HG03103 (cell line): ENCODE measurements around the gene ARHGAP12.
"Not testable (repeated sequence)": the region's sequence is repeated elsewhere in the genome, so short reads cannot be mapped to it uniquely, and the experiment has no call there.

Source experiments
- ATAC-seq: cut with Tn5 transposase; IDR thresholded peaks from one replicate; pipeline ENCODE4 v1.9.1; 2021; ENCODE audit warnings: low read depth; ENCODE audit not compliant: unreplicated experiment

ARHGAP12 gene

GRCh38 chr10:31773749-31774298, 154.8 kb downstream of the ARHGAP12 start:
- ATAC-seq: no peak

GRCh38 chr10:31771331-31771831, 157.2 kb downstream of the ARHGAP12 start:
- ATAC-seq: no peak

GRCh38 chr10:31770307-31770902, 158.2 kb downstream of the ARHGAP12 start:
- ATAC-seq: peak; percentile 81

GRCh38 chr10:31769564-31769963, 159.1 kb downstream of the ARHGAP12 start:
- no peak for ATAC-seq

GRCh38 chr10:31768935-31769334, 159.7 kb downstream of the ARHGAP12 start:
- ATAC-seq: not testable (repeated sequence)

GRCh38 chr10:31768467-31768866, 160.2 kb downstream of the ARHGAP12 start:
- ATAC-seq: no peak

GRCh38 chr10:31765541-31765940, 163.1 kb downstream of the ARHGAP12 start:
- ATAC-seq: no peak

GRCh38 chr10:31762316-31762715, 166.3 kb downstream of the ARHGAP12 start:
- ATAC-seq: no peak

- ATAC-seq: no peak
Observed at GRCh38 chr10:31761156-31761555, 167.5 kb downstream of the ARHGAP12 start.

- no peak for ATAC-seq
Observed at GRCh38 chr10:31760674-31761081, 168.0 kb downstream of the ARHGAP12 start.

- peak; percentile 93 for ATAC-seq
Observed at GRCh38 chr10:31759799-31760626, 168.6 kb downstream of the ARHGAP12 start.

- ATAC-seq: no peak
Observed at GRCh38 chr10:31759124-31759798, 169.4 kb downstream of the ARHGAP12 start.

- ATAC-seq: no peak
Observed at GRCh38 chr10:31758495-31758894, 170.1 kb downstream of the ARHGAP12 start.

- ATAC-seq: no peak
Observed at GRCh38 chr10:31757831-31758230, 170.8 kb downstream of the ARHGAP12 start.

- ATAC-seq: no peak
Observed at GRCh38 chr10:31757386-31757791, 171.2 kb downstream of the ARHGAP12 start.

- ATAC-seq: no peak
Observed at GRCh38 chr10:31756729-31757110, 171.9 kb downstream of the ARHGAP12 start.

GRCh38 chr10:31756101-31756728, 172.4 kb downstream of the ARHGAP12 start:
- no peak for ATAC-seq
